ENCODE data around the gene TBC1D10A. TPM values are rescaled to one million over a fixed set of nuclear protein-coding genes. Genes with fewer than 3 reads are reported as not detected.
A peak's percentile ranks its signal among the peaks of the same experiment; 100 is the strongest.

The TBC1D10A gene
- total RNA-seq, 1 donor from 2014 or later = 5.8 TPM

DNA sequence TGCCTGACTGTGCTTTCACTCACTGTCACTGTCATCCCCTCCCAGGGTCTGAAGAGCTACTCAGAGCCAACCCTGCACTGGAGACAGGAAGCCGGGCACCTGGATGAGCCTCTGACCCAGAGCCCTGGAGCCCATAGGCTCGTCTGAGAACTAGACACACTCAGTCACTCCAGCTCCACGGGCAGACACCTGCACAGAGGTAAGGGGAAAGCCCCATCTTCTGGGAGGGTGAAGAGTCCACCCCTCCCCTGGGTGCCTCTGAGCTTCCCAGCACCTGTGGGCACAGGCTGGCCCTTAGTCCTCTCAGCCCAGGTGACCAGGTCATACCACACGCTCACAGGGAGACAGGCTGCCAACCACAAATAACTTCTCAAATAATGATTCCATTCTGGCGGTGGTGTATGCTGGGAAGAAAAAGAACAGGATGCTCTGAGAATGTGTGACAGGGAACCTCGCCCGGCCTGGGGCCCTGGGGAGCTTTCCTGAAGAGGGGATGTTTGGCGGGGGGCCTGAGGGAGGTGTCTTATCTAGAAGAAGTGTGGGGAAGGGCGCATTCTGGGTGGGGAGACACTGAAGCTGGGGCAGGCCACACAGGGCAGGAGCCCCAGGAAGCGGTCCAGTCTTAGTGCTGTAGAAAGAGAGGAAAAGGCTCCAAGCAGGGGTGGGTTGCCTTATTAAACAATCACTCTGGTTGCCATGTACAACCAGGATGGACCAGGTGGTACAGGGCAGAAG, 35.3 kb upstream of the TBC1D10A start:
- Histone ChIP-seq H3K36me3 (no peaks in the 10 kb centered on the region), H3K9me3 (replicated peaks) (no peaks in the 10 kb centered on the region), H3K4me1 (peaks cover 7% of the 10 kb centered on the region), H3K27ac (replicated peaks) (no peak overlapping the region), H3K4me3 (no peak overlapping the region), H3K27me3 (ENCODE audit: low read depth) (no peaks in the 10 kb centered on the region)
- TF ChIP-seq, protein P1, sequence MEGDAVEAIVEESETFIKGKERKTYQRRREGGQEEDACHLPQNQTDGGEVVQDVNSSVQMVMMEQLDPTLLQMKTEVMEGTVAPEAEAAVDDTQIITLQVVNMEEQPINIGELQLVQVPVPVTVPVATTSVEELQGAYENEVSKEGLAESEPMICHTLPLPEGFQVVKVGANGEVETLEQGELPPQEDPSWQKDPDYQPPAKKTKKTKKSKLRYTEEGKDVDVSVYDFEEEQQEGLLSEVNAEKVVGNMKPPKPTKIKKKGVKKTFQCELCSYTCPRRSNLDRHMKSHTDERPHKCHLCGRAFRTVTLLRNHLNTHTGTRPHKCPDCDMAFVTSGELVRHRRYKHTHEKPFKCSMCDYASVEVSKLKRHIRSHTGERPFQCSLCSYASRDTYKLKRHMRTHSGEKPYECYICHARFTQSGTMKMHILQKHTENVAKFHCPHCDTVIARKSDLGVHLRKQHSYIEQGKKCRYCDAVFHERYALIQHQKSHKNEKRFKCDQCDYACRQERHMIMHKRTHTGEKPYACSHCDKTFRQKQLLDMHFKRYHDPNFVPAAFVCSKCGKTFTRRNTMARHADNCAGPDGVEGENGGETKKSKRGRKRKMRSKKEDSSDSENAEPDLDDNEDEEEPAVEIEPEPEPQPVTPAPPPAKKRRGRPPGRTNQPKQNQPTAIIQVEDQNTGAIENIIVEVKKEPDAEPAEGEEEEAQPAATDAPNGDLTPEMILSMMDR (IDR thresholded peaks at IDR 0.05; ENCODE audit: borderline replicate concordance) = no peak
- no peak for DNase-seq
- intact Hi-C loops (cut with micrococcal nuclease) = no loop called here

DNA sequence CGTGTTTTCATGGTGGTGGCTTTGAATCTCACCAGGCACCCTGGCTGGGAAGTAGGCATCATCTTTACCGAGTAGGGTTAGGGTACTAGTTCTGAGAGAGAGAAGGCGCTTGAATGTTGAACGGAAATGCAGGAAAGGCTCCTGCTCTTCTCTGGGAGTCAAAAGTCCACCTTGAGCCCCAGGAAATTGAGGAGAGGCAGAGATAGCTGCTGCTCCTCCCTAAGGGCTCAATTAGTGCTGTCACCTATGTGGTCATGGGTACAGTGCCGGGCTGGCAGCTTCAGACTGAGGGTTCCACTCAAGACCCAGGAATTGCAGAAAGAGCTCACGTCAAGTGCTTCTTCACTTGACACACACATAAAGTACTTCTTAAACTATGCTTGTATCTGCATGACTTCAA, 31.8 kb upstream of the TBC1D10A start:
- intact Hi-C loops (cut with micrococcal nuclease) = no loop called here
- Histone ChIP-seq H3K9me3 (replicated peaks) (no peaks in the 10 kb centered on the region), H3K27ac (replicated peaks) (no peak overlapping the region), H3K4me1 (peaks cover 40% of the 10 kb centered on the region), H3K4me3 (no peak overlapping the region), H3K36me3 (no peaks in the 10 kb centered on the region), H3K27me3 (ENCODE audit: low read depth) (no peaks in the 10 kb centered on the region)
- TF ChIP-seq, protein P1 (IDR thresholded peaks at IDR 0.05; ENCODE audit: borderline replicate concordance) = no peak
- DNase-seq = no peak

DNA sequence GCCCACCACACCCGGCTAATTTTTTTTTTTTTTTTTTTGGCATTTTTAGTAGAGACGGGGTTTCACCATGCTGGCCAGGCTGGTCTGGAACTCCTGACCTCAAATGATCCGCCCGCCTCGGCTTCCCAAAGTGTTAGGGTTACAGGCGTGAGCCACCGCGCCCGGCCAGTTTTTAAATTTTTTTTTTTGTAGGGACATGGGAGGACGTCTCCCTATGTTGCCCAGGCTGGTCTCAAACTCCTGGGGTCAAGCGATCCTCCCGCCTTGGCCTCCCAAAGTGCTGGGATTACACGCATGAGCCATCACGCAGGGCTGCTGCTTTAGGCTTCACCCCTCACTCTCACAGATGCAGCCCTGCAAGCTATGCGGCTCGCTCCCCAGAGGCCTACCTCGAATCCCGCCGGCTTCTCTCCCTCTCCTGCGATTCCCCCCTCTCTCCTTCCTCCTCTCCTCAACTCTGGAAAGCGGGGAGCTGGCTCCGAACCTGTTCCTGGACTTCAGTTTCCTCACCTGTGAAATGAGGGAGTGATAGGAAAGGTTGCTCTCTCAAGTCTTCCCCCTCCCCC, 31.0 kb upstream of the TBC1D10A start:
- Histone ChIP-seq H3K4me1 (peaks cover 46% of the 10 kb centered on the region), H3K27me3 (ENCODE audit: low read depth) (no peaks in the 10 kb centered on the region), H3K36me3 (peaks cover 5% of the 10 kb centered on the region), H3K9me3 (replicated peaks) (no peaks in the 10 kb centered on the region), H3K4me3 (peak overlapping the region; percentile 86), H3K27ac (replicated peaks) (no peak overlapping the region)
- no peak for DNase-seq
- TF ChIP-seq, protein P1 (IDR thresholded peaks at IDR 0.05; ENCODE audit: borderline replicate concordance) = no peak
- intact Hi-C loops (cut with micrococcal nuclease) = no loop called here

DNA sequence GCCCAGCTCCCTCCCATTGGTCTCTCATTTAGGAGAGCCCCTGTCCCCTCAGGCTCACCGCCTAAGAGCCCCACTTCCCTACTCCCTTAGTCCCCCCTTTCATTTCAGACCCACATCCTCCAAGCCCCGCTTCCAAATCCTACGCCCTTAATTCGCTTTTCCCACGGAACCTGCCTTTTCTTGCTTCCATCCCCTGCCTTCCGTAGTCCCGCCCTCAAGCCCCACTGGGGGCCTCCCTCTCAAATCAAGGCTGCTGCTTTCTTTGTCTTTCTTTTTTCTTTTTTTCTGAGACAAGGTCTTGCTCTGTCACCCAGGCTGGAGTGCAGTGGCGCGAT, 30.5 kb upstream of the TBC1D10A start:
- H3K4me3 ChIP-seq = peak overlapping the region; percentile 86
- H3K9me3 ChIP-seq (replicated peaks) = no peaks in the 10 kb centered on the region
- no peak for DNase-seq
- intact Hi-C loops (cut with micrococcal nuclease) = no loop called here
- H3K36me3 ChIP-seq = peaks cover 10% of the 10 kb centered on the region
- TF ChIP-seq, protein P1 (IDR thresholded peaks at IDR 0.05; ENCODE audit: borderline replicate concordance) = no peak
- H3K27me3 ChIP-seq (ENCODE audit: low read depth) = no peaks in the 10 kb centered on the region
- peak overlapping the region; percentile 97 for H3K27ac ChIP-seq (replicated peaks)
- peaks cover 52% of the 10 kb centered on the region for H3K4me1 ChIP-seq

DNA sequence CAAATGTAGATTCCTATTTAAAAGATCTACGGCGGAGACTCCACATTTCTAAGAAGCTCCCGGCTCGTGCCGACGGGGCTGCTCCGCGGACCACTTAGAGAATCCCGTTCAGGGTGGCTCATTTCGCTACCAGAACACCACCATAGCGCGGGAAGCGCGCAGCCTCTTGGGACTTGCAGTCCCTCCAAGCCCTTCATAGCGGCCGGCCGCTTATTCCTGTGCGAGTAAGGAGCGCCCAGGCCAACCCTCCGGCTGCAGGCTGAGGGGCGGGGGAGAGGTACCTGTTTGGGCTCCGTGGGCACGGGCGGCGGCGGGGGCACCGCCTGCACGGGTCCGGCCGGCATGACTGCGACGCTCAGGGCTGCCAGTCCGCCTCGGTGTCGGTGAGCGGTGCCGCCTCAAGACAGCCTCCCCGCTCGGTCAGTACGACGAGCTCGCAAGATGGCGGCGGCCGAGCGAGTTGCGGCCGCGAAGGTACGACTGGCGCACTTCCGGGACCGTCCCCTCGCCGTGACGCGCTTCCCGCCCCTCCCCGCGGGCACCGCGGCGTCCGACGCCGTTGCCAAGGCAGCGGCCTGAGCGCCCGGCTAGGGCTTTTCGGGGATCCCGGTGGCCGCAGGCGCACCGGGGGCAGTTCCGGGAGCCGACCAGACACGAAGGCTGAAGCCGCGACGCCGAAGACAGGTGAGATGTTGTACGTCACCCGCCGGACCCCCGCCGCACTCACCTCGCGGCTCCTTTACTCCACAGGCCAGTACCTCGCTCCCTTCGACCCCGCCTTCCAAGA, 29.9 kb upstream of the TBC1D10A start, which contains the start of the genes CCDC157 and SF3A1:
Gene CCDC157 (plus strand): TSS at position 559 of the 787 bp plus-strand sequence. CDS start 8,994 bp downstream, outside the sequence.
Gene SF3A1 (minus strand): TSS at position 446 of the 787 bp plus-strand sequence. CDS start 102 bp downstream, at position 344.
- peak; percentile 87 for DNase-seq
- H3K27ac ChIP-seq (replicated peaks) = peak within 1 kb of the TSS; percentile 97
- H3K9me3 ChIP-seq (replicated peaks) = no peaks in the 10 kb centered on the region
- H3K4me1 ChIP-seq = peaks cover 56% of the 10 kb centered on the region
- intact Hi-C loops (cut with micrococcal nuclease) = no loop called here
- peak within 1 kb of the TSS; percentile 86 for H3K4me3 ChIP-seq
- H3K27me3 ChIP-seq (ENCODE audit: low read depth) = no peaks in the 10 kb centered on the region
- H3K36me3 ChIP-seq = peaks cover 15% of the 10 kb centered on the region
- TF ChIP-seq, protein P1 (IDR thresholded peaks at IDR 0.05; ENCODE audit: borderline replicate concordance) = no peak
